Epithelial cell of esophagus (primary cell): ENCODE results near the gene RHBDD3.

Experiments
- DNase-seq: peaks from one replicate; pipeline ENCODE4 v3.0.0; 2010; ENCODE audit warnings: low read depth
- H3K4me3 ChIP-seq: 2 replicates; pipeline ENCODE4 v1.5.1; 2011; ENCODE audit warnings: mild to moderate bottlenecking, low read length, control low read depth
- TF ChIP-seq, protein P1 (sequence below): IDR thresholded peaks from 2 replicates; pipeline ENCODE4 v1.5.1; 2011; ENCODE audit warnings: low read depth, mild to moderate bottlenecking, low read length, control low read depth, inconsistent platforms; ENCODE audit not compliant: insufficient read depth; ENCODE audit errors: missing control alignments

RHBDD3 gene

GRCh38 chr22:29292379-29292778 lies 24.6 kb upstream of the RHBDD3 start:
- H3K4me3 ChIP-seq, result no peak overlapping the region
- TF ChIP-seq, protein P1, sequence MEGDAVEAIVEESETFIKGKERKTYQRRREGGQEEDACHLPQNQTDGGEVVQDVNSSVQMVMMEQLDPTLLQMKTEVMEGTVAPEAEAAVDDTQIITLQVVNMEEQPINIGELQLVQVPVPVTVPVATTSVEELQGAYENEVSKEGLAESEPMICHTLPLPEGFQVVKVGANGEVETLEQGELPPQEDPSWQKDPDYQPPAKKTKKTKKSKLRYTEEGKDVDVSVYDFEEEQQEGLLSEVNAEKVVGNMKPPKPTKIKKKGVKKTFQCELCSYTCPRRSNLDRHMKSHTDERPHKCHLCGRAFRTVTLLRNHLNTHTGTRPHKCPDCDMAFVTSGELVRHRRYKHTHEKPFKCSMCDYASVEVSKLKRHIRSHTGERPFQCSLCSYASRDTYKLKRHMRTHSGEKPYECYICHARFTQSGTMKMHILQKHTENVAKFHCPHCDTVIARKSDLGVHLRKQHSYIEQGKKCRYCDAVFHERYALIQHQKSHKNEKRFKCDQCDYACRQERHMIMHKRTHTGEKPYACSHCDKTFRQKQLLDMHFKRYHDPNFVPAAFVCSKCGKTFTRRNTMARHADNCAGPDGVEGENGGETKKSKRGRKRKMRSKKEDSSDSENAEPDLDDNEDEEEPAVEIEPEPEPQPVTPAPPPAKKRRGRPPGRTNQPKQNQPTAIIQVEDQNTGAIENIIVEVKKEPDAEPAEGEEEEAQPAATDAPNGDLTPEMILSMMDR, result no peak
- no peak for DNase-seq

GRCh38 chr22:29291215-29291614 lies 23.4 kb upstream of the RHBDD3 start:
- no peak overlapping the region for H3K4me3 ChIP-seq
- DNase-seq, result no peak

DNA sequence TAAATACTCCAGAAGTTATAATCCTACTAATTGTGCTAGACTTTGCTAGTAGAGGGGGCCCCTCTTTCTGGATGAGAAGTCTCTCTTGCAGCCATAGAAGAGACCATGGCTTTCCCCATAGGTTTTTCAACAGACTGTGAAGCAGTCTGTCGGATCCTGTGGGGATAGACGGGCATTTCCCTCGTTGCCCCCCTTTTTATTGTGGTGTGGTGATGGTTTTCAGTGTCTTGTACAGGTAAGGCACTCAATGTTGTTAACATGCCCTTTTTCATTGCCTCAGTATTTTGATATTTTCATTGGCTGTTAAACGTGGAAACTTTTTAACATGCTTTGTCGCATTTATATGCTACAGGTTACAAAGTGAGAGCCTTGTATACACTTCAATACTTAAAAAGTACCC lies 22.3 kb upstream of the RHBDD3 start:
- DNase-seq, result no peak
- TF ChIP-seq, protein P1, result no peak
- H3K4me3 ChIP-seq, result no peak overlapping the region

More at GRCh38 chr22:29291215-29291614, 23.4 kb upstream of the RHBDD3 start:
- TF ChIP-seq, protein P1, result no peak

GRCh38 chr22:29288837-29289236 lies 21.1 kb upstream of the RHBDD3 start:
- no peak overlapping the region for H3K4me3 ChIP-seq
- TF ChIP-seq, protein P1, result no peak
- no peak for DNase-seq

GRCh38 chr22:29284196-29284595 lies 16.4 kb upstream of the RHBDD3 start:
- DNase-seq, result no peak
- TF ChIP-seq, protein P1, result no peak
- no peak overlapping the region for H3K4me3 ChIP-seq

GRCh38 chr22:29277927-29278326 lies 10.1 kb upstream of the RHBDD3 start:
- no peak for DNase-seq
- TF ChIP-seq, protein P1, result no peak
- no peak overlapping the region for H3K4me3 ChIP-seq

- no peak overlapping the region for H3K4me3 ChIP-seq
- TF ChIP-seq, protein P1, result no peak
- no peak for DNase-seq
Observed at GRCh38 chr22:29275819-29276565, 8.2 kb upstream of the RHBDD3 start.
